Placental pericyte (primary cell): ENCODE measurements around the gene CLTA. TPM values are rescaled to one million over a fixed set of nuclear protein-coding genes. Genes with fewer than 3 reads are reported as not detected.

Experiments used
- total RNA-seq: library from RNA; depleted of rRNA; stranded (reverse); fragments of >200 nt; gene quantifications from 2 replicates; pipeline ENCODE4 v1.2.3, GENCODE V29; 2012

The CLTA gene
- total RNA-seq, result 197 and 420 TPM in 2 replicates

GRCh38 chr9:36190388-36191289 lies at the start of gene CLTA:
CLTA (plus strand) TSS chr9:36190921; CDS start chr9:36191057, 136 bp downstream.

GRCh38 chr9:36169166-36169565 lies 21.6 kb upstream of the CLTA start, which contains the start of gene CCIN:
CCIN (plus strand) TSS chr9:36169388; CDS start chr9:36169503, 115 bp downstream.

GRCh38 chr9:36258208-36258995 lies 67.7 kb downstream of the CLTA start, which contains the start of gene GNE:
GNE (minus strand) TSS chr9:36258448; CDS start chr9:36249355, 9,093 bp downstream.

Other genes with a start within 250 kb of the CLTA start
- 0.14 and 0.22 TPM in 2 replicates for gene OR2S2, start 232.8 kb upstream of the CLTA start, total RNA-seq
- gene RECK, start 154.0 kb upstream of the CLTA start, total RNA-seq, result 13.8 and 17.9 TPM in 2 replicates
- gene GLIPR2, start 54.2 kb upstream of the CLTA start, total RNA-seq, result 14.0 and 53.0 TPM in 2 replicates
- 0.22 and 3.4 TPM in 2 replicates for gene CCIN, start 21.5 kb upstream of the CLTA start, total RNA-seq
- gene GNE, start 67.5 kb downstream of the CLTA start, total RNA-seq, result 26.9 and 27.8 TPM in 2 replicates
- gene RNF38, start 209.3 kb downstream of the CLTA start, total RNA-seq, result 11.6 and 12.2 TPM in 2 replicates